DOHH2 (cell line): Measurements from ENCODE around the gene RAB6B.

Experiments
- H3F3A ChIP-seq: fragments of 200-600 bp; sonication (generic), shearing (Covaris generic); 2 replicates; pipeline ENCODE4 v1.6.0; 2016; ENCODE audit warnings: antibody characterized with exemption, mild to moderate bottlenecking; ENCODE audit not compliant: control insufficient read depth, insufficient read depth
- H3K27ac ChIP-seq: fragments of 200-600 bp; sonication (generic); 2 replicates; pipeline ENCODE4 v1.5.1; 2014; ENCODE audit warnings: low read depth, mild to moderate bottlenecking, low read length, moderate library complexity
- H3K27me3 ChIP-seq: fragments of 200-600 bp; sonication (generic); 2 replicates; pipeline ENCODE4 v1.6.1; 2014; ENCODE audit warnings: mild to moderate bottlenecking, low read length, mixed read lengths; ENCODE audit not compliant: control insufficient read depth
- H3K36me3 ChIP-seq: fragments of 200-600 bp; sonication (generic); 2 replicates; pipeline ENCODE4 v1.6.1; 2014; ENCODE audit warnings: mild to moderate bottlenecking, low read length, moderate library complexity, mixed read lengths; ENCODE audit not compliant: control insufficient read depth
- H3K4me1 ChIP-seq: fragments of 200-600 bp; sonication (generic); 2 replicates; pipeline ENCODE4 v1.6.1; 2014; ENCODE audit warnings: mild to moderate bottlenecking, low read length, mixed read lengths; ENCODE audit not compliant: control insufficient read depth
- H3K4me2 ChIP-seq: fragments of 200-600 bp; sonication (generic); 2 replicates; pipeline ENCODE4 v1.6.0; 2014; ENCODE audit warnings: mild to moderate bottlenecking, low read length, moderate library complexity
- H3K4me3 ChIP-seq: fragments of 200-600 bp; sonication (generic); 2 replicates; pipeline ENCODE4 v1.5.1; 2014; ENCODE audit warnings: mild to moderate bottlenecking, low read length, mixed read lengths
- H3K79me2 ChIP-seq: fragments of 200-600 bp; sonication (generic); 2 replicates; pipeline ENCODE4 v1.6.1; 2014; ENCODE audit warnings: mild to moderate bottlenecking, low read length, mixed read lengths; ENCODE audit not compliant: control insufficient read depth
- H3K9me2 ChIP-seq: fragments of 200-600 bp; sonication (generic); replicated peaks from 2 replicates; pipeline ENCODE4 v1.6.1; 2014; ENCODE audit warnings: mild to moderate bottlenecking, low read length, mixed read lengths; ENCODE audit not compliant: control insufficient read depth
- H3K9me3 ChIP-seq: fragments of 200-600 bp; sonication (generic); 2 replicates; pipeline ENCODE4 v1.6.1; 2014; ENCODE audit warnings: antibody characterized with exemption, low read length, mixed read lengths; ENCODE audit not compliant: control insufficient read depth, insufficient read depth
- H4K20me1 ChIP-seq: fragments of 200-600 bp; sonication (generic); 2 replicates; pipeline ENCODE4 v1.6.0; 2014; ENCODE audit warnings: low read depth, mild to moderate bottlenecking, antibody characterized with exemption, low read length, moderate library complexity; ENCODE audit not compliant: control insufficient read depth, insufficient read depth
- EZH2phosphoT487 ChIP-seq: fragments of 200-600 bp; sonication (generic); IDR thresholded peaks from 2 replicates; pipeline ENCODE4 v1.6.1; 2017; ENCODE audit warnings: borderline replicate concordance, mild to moderate bottlenecking, antibody characterized with exemption, low read length, moderate library complexity, mixed read lengths
- TF ChIP-seq, protein P1 (sequence below): fragments of 200-600 bp; sonication (generic); IDR thresholded peaks from one replicate; pipeline ENCODE4 v1.5.1; 2014; ENCODE audit warnings: antibody characterized with exemption, mild to moderate bottlenecking, low read depth, low read length; ENCODE audit not compliant: poor library complexity, severe bottlenecking

The RAB6B gene

DNA sequence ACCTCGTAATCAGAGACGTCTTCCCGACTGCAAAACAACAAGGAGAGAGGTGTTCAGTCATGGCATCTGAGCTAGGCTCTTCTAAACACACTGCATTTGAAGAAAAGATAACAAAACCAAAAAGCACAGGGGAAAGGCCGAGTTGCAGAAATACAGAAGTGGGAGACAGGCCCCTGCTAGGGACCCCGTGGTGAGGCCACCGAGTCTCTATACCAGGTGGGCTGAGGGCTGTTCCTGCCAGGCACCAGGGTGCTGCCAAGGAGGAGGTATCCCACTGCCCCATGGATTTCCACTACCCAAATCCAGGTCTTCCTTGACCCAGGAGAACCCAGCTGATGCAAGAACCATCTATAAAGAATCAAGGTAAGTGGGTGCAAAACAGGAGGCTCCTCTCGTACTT lies 31.1 kb downstream of the RAB6B start:
- H3K79me2 ChIP-seq: no peaks in the 10 kb centered on the region
- no peaks in the 10 kb centered on the region for H3K9me3 ChIP-seq
- peaks cover 4% of the 10 kb centered on the region; the same call in 1 of the 2 replicates for H3K27me3 ChIP-seq
- H4K20me1 ChIP-seq: no peaks in the 10 kb centered on the region
- H3K9me2 ChIP-seq: no peaks in the 10 kb centered on the region
- no peak overlapping the region for H3K4me3 ChIP-seq
- no peaks in the 10 kb centered on the region for H3K36me3 ChIP-seq
- H3K4me2 ChIP-seq: no peak overlapping the region
- H3K27ac ChIP-seq: no peak overlapping the region
- H3F3A ChIP-seq: no peaks in the 10 kb centered on the region
- H3K4me1 ChIP-seq: no peaks in the 10 kb centered on the region
- TF ChIP-seq EZH2phosphoT487: no peak
- TF ChIP-seq, protein P1, sequence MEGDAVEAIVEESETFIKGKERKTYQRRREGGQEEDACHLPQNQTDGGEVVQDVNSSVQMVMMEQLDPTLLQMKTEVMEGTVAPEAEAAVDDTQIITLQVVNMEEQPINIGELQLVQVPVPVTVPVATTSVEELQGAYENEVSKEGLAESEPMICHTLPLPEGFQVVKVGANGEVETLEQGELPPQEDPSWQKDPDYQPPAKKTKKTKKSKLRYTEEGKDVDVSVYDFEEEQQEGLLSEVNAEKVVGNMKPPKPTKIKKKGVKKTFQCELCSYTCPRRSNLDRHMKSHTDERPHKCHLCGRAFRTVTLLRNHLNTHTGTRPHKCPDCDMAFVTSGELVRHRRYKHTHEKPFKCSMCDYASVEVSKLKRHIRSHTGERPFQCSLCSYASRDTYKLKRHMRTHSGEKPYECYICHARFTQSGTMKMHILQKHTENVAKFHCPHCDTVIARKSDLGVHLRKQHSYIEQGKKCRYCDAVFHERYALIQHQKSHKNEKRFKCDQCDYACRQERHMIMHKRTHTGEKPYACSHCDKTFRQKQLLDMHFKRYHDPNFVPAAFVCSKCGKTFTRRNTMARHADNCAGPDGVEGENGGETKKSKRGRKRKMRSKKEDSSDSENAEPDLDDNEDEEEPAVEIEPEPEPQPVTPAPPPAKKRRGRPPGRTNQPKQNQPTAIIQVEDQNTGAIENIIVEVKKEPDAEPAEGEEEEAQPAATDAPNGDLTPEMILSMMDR: no peak

- no peak overlapping the region for H3K27ac ChIP-seq
- H3K4me1 ChIP-seq: no peaks in the 10 kb centered on the region
- no peaks in the 10 kb centered on the region for H3K36me3 ChIP-seq
- no peaks in the 10 kb centered on the region for H4K20me1 ChIP-seq
- no peaks in the 10 kb centered on the region for H3F3A ChIP-seq
- H3K79me2 ChIP-seq: no peaks in the 10 kb centered on the region
- TF ChIP-seq EZH2phosphoT487: no peak
- TF ChIP-seq, protein P1: no peak
- no peak overlapping the region for H3K4me3 ChIP-seq
- H3K27me3 ChIP-seq: peaks cover 4% of the 10 kb centered on the region; the same call in 1 of the 2 replicates
- H3K9me2 ChIP-seq: no peaks in the 10 kb centered on the region
- H3K4me2 ChIP-seq: no peak overlapping the region
- H3K9me3 ChIP-seq: no peaks in the 10 kb centered on the region
Measured at GRCh38 chr3:133863911-133864310, 31.8 kb downstream of the RAB6B start.

- Histone ChIP-seq H3K79me2 (no peaks in the 10 kb centered on the region), H3K36me3 (no peaks in the 10 kb centered on the region), H3K4me3 (no peak overlapping the region), H3K9me3 (no peaks in the 10 kb centered on the region), H3K9me2 (no peaks in the 10 kb centered on the region), H3K27ac (no peak overlapping the region), H3F3A (no peaks in the 10 kb centered on the region), H3K4me2 (no peak overlapping the region), H3K4me1 (peaks cover 3% of the 10 kb centered on the region; the same call in 1 of the 2 replicates), H4K20me1 (no peaks in the 10 kb centered on the region), H3K27me3 (peaks cover 4% of the 10 kb centered on the region; the same call in 1 of the 2 replicates)
- TF ChIP-seq, protein P1: no peak
- no peak for TF ChIP-seq EZH2phosphoT487
Measured at GRCh38 chr3:133862161-133862560, 33.5 kb downstream of the RAB6B start.

DNA sequence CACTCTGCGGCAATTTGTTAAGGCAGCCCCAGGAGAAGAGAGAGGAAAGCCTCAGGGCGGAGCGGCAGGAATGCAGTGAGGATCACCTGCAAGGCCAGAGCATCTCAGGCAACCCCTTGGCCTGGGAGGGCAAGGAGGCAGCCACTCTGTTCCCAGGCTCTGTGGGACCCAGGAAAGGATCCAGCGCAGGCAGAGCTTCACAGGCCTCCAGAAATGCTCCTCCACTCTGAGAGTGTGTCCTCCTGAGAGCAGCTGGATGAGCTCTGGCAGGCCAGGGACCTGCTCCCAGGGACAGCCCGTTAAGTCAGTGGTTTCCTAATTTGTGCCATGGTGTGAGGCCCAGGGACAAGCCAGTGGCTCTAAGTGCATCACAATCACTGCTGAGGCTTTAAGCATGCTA lies 35.2 kb downstream of the RAB6B start:
- H3K27me3 ChIP-seq: peaks cover 4% of the 10 kb centered on the region; the same call in 1 of the 2 replicates
- no peaks in the 10 kb centered on the region for H3K9me3 ChIP-seq
- peaks cover 12% of the 10 kb centered on the region for H3K4me1 ChIP-seq
- H3F3A ChIP-seq: no peaks in the 10 kb centered on the region
- no peaks in the 10 kb centered on the region for H4K20me1 ChIP-seq
- H3K4me3 ChIP-seq: no peak overlapping the region
- H3K27ac ChIP-seq: no peak overlapping the region
- H3K36me3 ChIP-seq: no peaks in the 10 kb centered on the region
- H3K79me2 ChIP-seq: no peaks in the 10 kb centered on the region
- no peaks in the 10 kb centered on the region for H3K9me2 ChIP-seq
- no peak overlapping the region for H3K4me2 ChIP-seq
- TF ChIP-seq, protein P1: no peak
- TF ChIP-seq EZH2phosphoT487: no peak
